Ishikawa (cell line): ENCODE measurements around the gene RBMS3.

Experiments
- CEBPB ChIP-seq: IDR thresholded peaks from 2 replicates; pipeline ENCODE4 v1.6.1; 2012
- CREB1 ChIP-seq: IDR thresholded peaks from 2 replicates; pipeline ENCODE4 v1.6.1; 2012; ENCODE audit warnings: low read depth
- EGR1 ChIP-seq: IDR thresholded peaks from 2 replicates; pipeline ENCODE4 v1.6.1; 2012
- EP300 ChIP-seq: IDR thresholded peaks from 2 replicates; pipeline ENCODE4 v1.6.1; 2012; ENCODE audit warnings: borderline replicate concordance
- FOXM1 ChIP-seq: IDR thresholded peaks from 2 replicates; pipeline ENCODE4 v1.6.1; 2012; ENCODE audit warnings: low read depth, borderline replicate concordance
- NFIC ChIP-seq: IDR thresholded peaks from 2 replicates; pipeline ENCODE4 v1.6.1; 2012
- RAD21 ChIP-seq: IDR thresholded peaks from 2 replicates; pipeline ENCODE4 v1.6.1; 2012; ENCODE audit warnings: low read depth
- REST ChIP-seq: IDR thresholded peaks from 2 replicates; pipeline ENCODE4 v1.6.1; 2012; ENCODE audit warnings: low read depth, mild to moderate bottlenecking
- TAF1 ChIP-seq: IDR thresholded peaks from 2 replicates; pipeline ENCODE4 v1.6.1; 2012; ENCODE audit warnings: low read depth, mild to moderate bottlenecking
- TCF12 ChIP-seq: IDR thresholded peaks from 2 replicates; pipeline ENCODE4 v1.6.1; 2012; ENCODE audit warnings: low read depth
- TEAD4 ChIP-seq: IDR thresholded peaks from 2 replicates; pipeline ENCODE4 v1.6.1; 2012
- USF1 ChIP-seq: IDR thresholded peaks from 2 replicates; pipeline ENCODE4 v1.6.1; 2012
- YY1 ChIP-seq: IDR thresholded peaks from 2 replicates; pipeline ENCODE4 v1.6.1; 2012; ENCODE audit warnings: low read depth
- ZBTB7A ChIP-seq: IDR thresholded peaks from 2 replicates; pipeline ENCODE4 v1.6.1; 2012; ENCODE audit warnings: low read depth
- TF ChIP-seq, protein P1 (sequence below): IDR thresholded peaks from 2 replicates; pipeline ENCODE4 v1.6.1; 2012

Gene RBMS3

DNA sequence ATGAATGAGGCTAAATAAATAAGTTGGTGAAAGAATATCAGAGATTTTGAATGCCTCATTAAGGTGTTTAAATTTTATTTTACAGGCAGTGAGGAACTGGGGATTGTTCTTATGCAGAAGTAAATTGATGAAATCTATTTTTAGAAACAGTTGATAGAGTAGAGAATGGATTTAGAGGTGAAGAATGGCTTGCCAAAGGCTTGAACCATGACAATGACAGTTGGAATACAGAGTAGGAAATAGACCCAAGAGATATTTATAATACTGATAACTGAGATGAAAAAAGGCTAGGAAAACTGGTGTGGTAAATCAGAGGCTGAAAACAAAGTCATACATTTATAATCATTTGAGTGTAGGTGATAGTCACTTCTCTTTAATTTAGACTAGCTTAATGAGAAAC, 39.0 kb upstream of the RBMS3 start:
- TF ChIP-seq CREB1: no peak
- TF ChIP-seq TEAD4: no peak
- TF ChIP-seq CEBPB: no peak

DNA sequence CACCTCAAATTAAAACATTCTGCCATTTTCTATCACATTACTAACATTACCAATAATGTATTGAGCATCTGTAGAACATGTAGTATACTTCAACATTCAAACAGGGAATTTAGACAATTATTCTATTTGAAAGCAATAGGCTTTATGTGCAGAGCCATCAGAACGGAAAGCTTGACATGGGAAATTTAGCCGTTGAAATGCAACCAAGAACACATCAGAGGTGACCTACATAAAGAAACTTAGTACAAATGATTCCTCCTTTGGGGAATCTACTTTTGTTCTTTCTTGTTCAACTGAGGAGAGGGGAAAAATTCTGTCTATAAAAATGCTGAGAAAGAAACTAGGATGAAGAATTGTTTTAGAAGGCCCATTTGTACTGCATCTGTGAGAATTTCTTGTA, 38.6 kb upstream of the RBMS3 start:
- no peak for TF ChIP-seq TCF12

GRCh38 chr3:29245441-29245840, 35.4 kb upstream of the RBMS3 start:
- TF ChIP-seq NFIC (no peak), RAD21 (no peak), USF1 (no peak), REST (no peak), YY1 (no peak), EGR1 (no peak), FOXM1 (no peak), TAF1 (no peak), CREB1 (no peak), TCF12 (no peak)

DNA sequence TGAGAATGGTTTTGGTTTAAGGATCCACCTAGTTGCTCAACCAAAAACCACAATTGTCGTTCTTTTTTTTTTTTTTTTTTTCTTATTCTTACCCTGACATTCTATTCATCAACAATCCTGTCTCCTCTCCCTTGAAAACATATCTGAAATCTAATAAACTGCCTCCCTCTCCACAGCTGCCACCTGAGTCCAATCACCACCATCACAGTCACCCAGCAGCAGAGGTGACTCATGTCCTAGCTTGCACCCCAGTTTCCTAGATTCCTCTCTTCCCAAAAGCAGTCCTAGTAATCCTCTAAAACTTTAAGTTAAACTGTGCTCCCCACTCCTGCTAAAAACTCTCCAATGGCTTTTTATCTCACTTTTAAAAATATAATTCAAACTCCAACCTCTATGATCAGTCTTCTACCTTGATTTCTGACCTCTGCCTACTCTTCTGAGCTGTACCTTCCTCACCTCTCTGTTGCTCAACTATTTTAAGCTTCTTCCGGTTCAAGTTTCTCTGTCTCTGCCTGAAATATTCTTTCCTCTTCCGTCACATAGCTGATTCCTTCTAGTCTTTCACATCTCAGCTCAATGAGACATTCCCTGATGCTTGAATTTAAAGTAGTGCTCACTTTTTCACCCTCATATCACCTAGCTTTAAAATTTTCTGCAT, 33.7 kb upstream of the RBMS3 start:
- no peak for TF ChIP-seq CEBPB

GRCh38 chr3:29249829-29250345, 31.0 kb upstream of the RBMS3 start:
- TF ChIP-seq, protein P1, sequence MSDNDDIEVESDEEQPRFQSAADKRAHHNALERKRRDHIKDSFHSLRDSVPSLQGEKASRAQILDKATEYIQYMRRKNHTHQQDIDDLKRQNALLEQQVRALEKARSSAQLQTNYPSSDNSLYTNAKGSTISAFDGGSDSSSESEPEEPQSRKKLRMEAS: no peak
- TF ChIP-seq USF1 (no peak), YY1 (no peak), FOXM1 (no peak), CEBPB (no peak), TEAD4 (no peak), TCF12 (no peak), EGR1 (no peak), NFIC (no peak), TAF1 (no peak), CREB1 (no peak), EP300 (no peak), REST (no peak), RAD21 (no peak), ZBTB7A (no peak)

DNA sequence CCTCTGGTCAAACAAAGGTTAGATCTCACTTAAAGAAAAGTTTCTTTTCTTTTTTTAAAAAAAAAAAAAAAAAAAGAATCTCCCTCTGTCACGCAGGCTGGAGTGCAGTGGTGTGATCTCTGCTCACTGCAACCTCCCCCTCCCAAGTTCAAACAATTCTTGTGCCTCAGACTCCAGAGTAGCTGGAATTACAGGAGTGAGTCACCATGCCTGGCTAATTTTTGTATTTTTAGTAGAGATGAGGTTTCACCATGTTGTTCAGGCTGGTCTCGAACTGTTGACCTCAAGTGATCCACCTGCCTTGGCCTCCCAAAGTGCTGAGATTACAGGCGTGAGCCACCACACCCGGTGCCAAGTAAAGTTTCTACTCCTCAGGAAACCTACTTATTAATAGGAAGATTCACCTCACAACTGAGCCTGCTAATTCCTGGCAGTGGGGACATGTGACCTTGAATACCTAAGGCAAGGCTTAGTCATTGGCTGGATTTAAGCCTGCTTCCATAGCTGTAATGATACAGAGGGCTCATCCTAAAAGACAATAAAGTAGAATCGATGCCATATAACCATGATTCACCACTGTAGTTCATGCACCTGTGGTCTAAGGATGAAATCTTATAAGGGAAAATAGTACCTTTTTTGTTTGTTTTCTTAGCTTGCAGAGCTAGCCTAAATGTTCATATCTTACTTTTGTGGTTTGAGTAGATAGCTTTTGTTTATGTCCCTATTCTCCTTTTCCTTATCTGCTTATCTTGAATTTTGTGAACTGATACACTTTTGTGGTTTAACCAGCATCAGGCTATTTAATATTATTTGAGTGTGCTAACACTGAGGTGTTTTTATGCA, 24.8 kb upstream of the RBMS3 start:
- TF ChIP-seq CREB1: no peak
- no peak for TF ChIP-seq FOXM1
- no peak for TF ChIP-seq CEBPB
- TF ChIP-seq TCF12: no peak
- TF ChIP-seq, protein P1: no peak
- no peak for TF ChIP-seq USF1
- TF ChIP-seq RAD21: no peak
- TF ChIP-seq EP300: no peak
- TF ChIP-seq ZBTB7A: no peak
- TF ChIP-seq YY1: no peak
- TF ChIP-seq NFIC: no peak
- TF ChIP-seq EGR1: no peak
- TF ChIP-seq REST: no peak
- TF ChIP-seq TEAD4: no peak
- no peak for TF ChIP-seq TAF1
